Bronchial epithelial cell (primary cell): ENCODE results near the gene UAP1L1. TPM values are rescaled to one million over a fixed set of nuclear protein-coding genes. Genes with fewer than 3 reads are reported as not detected.

Experiments
- DNase-seq: peaks from one replicate; pipeline ENCODE4 v3.0.0-alpha.2; 2010; ENCODE audit warnings: low read depth
- FAIRE-seq: peaks from 2 replicates; lab custom pipeline; 2011; peaks lifted over from hg19 to GRCh38; lab: Jason Lieb, UNC
- H3K27me3 ChIP-seq: 2 replicates; pipeline ENCODE4 v1.5.1; 2011; ENCODE audit warnings: low read length; ENCODE audit not compliant: control insufficient read depth, insufficient read depth
- H3K36me3 ChIP-seq: 2 replicates; pipeline ENCODE4 v1.5.1; 2011; ENCODE audit warnings: low read length; ENCODE audit not compliant: control insufficient read depth, insufficient read depth
- H3K4me3 ChIP-seq: 2 replicates; pipeline ENCODE4 v1.5.1; 2011; ENCODE audit warnings: mild to moderate bottlenecking, low read depth, low read length, control low read depth
- total RNA-seq: library from RNA; depleted of rRNA; stranded (reverse); fragments of >200 nt; gene quantifications from 2 replicates; pipeline ENCODE4 v1.2.1, GENCODE V29; 2014
- TF ChIP-seq, protein P1 (sequence below): IDR thresholded peaks from 2 replicates; pipeline ENCODE4 v1.5.1; 2011; ENCODE audit warnings: mild to moderate bottlenecking, moderate library complexity, low read length, control low read depth, inconsistent platforms; ENCODE audit not compliant: insufficient read depth, severe bottlenecking

UAP1L1 gene
- total RNA-seq, 1 donor from 2014 or later, result 3.2 TPM

DNA sequence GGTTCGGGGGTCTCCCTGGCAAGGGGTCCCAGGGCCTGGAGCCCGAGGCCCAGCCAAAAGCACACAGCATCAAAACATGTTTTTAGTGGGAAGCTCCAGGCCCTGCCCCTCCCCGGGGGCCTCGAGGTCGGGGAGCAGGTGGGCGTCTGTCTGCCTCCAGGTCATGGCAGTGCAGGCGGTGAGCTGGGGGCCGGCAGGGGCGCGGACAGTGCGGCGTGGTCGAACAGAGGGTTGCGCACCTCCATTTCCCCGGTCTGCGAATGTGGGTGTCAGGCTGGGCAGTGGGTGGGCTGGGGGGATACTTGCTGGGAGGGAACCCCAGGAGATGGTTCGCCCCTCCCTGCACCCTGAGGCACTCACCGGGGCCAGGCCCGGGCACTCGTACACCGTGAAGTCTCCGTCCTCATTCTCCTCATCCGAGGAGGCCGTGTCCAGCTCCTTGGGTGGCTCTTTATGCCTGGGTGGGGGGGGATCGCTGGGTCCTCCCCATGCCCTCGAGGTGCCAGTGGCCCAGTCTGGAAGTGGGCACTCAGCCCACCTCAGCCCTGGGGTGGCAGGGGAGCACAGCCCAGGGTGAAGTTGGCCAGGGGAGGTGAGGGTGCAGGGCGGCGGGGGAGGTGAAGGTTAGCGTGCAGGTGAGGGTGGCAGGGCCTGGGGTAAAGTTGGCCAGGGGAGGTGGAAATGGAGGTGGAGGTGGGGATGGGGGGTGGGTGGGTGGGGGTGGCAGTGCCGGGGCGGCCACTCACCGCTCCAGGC is 37.5 kb upstream of the UAP1L1 start:
- TF ChIP-seq, protein P1, sequence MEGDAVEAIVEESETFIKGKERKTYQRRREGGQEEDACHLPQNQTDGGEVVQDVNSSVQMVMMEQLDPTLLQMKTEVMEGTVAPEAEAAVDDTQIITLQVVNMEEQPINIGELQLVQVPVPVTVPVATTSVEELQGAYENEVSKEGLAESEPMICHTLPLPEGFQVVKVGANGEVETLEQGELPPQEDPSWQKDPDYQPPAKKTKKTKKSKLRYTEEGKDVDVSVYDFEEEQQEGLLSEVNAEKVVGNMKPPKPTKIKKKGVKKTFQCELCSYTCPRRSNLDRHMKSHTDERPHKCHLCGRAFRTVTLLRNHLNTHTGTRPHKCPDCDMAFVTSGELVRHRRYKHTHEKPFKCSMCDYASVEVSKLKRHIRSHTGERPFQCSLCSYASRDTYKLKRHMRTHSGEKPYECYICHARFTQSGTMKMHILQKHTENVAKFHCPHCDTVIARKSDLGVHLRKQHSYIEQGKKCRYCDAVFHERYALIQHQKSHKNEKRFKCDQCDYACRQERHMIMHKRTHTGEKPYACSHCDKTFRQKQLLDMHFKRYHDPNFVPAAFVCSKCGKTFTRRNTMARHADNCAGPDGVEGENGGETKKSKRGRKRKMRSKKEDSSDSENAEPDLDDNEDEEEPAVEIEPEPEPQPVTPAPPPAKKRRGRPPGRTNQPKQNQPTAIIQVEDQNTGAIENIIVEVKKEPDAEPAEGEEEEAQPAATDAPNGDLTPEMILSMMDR, result no peak
- Histone ChIP-seq H3K27me3 (no peaks in the 10 kb centered on the region), H3K36me3 (peaks cover 6% of the 10 kb centered on the region), H3K4me3 (no peak overlapping the region)
- FAIRE-seq (no peak), DNase-seq (no peak)

DNA sequence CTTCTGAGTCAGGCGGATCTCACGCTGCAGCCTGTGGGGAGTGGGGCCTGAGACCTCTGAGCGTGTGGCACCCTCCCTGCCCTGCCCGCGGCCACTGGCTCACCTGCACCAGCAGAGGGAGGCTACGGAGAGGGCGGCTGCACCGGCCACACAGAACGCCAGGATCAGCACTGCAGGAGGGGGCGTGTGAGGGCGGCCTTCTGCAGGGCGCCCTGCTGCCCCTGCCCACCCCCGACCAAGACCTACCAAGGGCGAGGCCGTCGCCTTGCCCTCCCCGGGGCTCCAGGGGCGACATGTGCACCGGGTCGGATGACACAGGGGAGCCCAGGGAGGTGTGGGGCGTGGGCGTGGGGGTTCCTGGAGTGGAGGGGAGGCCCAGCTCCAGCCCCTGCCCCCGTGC is 36.7 kb upstream of the UAP1L1 start:
- FAIRE-seq (no peak), DNase-seq (no peak)
- Histone ChIP-seq H3K4me3 (no peak overlapping the region), H3K27me3 (no peaks in the 10 kb centered on the region), H3K36me3 (peaks cover 6% of the 10 kb centered on the region)
- TF ChIP-seq, protein P1, result no peak

DNA sequence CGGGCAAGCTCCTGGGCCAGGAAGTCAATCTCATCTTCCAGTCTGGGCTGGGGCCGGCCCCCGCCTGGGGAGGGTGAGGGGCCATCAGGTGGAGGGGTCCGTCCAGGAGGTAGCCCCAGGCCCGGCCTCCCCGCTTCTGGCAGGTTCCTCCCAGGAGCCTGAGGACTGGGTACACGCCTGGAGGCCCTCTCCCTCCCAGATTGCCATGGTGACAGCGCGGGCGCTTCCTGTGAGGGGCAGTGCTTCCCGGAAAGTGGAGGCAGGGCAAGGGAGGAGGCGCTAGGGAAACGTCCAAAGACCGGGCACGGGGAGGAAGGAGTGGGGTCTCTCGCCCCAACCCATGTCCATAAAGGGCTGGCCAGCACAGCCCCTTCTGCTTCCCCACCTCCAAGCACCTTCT is 36.2 kb upstream of the UAP1L1 start:
- H3K36me3 ChIP-seq, result peaks cover 6% of the 10 kb centered on the region
- TF ChIP-seq, protein P1, result no peak
- FAIRE-seq (no peak), DNase-seq (no peak)
- H3K27me3 ChIP-seq, result no peaks in the 10 kb centered on the region
- H3K4me3 ChIP-seq, result no peak overlapping the region

DNA sequence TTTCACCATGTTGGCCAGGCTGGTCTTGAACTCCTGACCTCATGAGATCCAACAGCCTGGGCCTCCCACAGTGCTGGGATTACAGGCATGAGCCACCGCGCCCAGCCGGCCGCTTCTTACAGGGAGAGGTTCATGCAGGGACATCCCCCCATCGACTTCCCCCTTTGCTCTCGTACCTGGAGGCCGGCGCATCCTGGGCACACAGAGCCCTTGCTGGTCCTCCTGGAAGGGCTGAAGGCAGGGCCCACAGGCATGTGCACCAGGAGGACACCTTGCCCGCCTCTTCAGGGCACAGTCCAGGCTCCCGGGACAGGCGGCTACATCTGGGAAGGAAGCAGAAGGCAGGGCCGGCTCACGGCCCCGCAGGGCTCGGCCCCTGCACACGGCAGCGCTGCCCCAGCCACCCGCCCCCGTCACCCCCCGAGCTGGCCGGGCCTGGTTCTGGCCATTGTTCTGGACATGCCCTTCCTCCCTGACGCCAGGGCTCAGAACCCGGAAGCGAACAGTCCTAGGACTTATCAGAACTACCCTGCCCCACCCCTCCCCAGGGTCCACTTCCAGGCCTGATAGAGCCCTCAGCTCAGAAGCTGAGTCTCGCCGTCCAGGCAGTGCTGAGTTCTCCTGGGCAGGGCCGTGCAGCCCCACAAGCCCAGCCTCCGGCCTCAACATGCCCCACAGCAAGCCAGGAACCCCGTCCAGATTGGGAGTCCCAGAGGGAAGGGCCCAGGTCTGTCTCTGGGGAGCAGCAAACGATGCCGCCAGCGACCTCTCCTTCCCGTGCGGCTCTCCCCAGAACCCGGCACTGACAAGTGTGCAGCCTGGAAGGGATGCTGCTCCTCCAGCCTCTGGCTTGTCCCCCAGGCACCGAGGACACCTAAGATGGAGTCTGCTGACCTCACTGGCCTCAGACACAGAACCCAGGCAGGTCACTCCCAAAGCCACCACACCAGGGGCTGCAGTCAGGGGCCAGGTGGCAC is 34.3 kb upstream of the UAP1L1 start:
- Histone ChIP-seq H3K36me3 (peaks cover 6% of the 10 kb centered on the region), H3K27me3 (peaks cover 4% of the 10 kb centered on the region), H3K4me3 (no peak overlapping the region)
- TF ChIP-seq, protein P1, result no peak
- FAIRE-seq, result no peak
- no peak for DNase-seq

DNA sequence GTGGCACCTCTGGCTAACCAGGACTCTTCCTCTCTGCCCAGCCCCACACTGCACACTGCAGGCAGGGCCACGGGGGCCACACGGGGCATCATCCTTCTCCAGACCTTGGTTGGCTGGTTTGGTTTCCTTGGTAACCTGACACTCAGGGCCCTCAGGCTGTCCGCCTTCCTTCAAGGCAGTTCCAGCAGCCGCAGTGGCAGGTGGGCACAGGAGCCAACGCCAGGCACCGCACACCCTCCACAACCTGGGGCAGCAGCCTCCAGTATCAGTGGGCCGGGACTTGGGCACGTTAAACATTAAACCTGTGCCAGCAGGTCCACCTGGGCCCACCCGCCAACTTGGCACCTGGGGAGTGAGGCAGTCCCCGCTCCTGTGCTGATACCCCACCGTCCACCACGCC is 33.3 kb upstream of the UAP1L1 start:
- DNase-seq (no peak), FAIRE-seq (no peak)
- TF ChIP-seq, protein P1, result no peak
- Histone ChIP-seq H3K4me3 (no peak overlapping the region), H3K27me3 (peaks cover 4% of the 10 kb centered on the region), H3K36me3 (peaks cover 4% of the 10 kb centered on the region)
